Testis (tissue), 3 donors: ENCODE results near the gene ADAMTS5. TPM values are rescaled to one million over a fixed set of nuclear protein-coding genes. Genes with fewer than 3 reads are reported as not detected.

ENCODE experiments used
- DNase-seq: peaks from one replicate; pipeline ENCODE4 v3.0.0-alpha.2; 2019
- H3K27ac ChIP-seq, 2 donors: fragments of 200-600 bp; sonication (generic); one replicate each; pipeline ENCODE4 v1.5.1; 2019
- H3K27me3 ChIP-seq: fragments of 200-600 bp; sonication (generic); one replicate; pipeline ENCODE4 v1.5.1; 2019
- H3K36me3 ChIP-seq: fragments of 200-600 bp; sonication (generic); one replicate; pipeline ENCODE4 v1.5.1; 2017; ENCODE audit warnings: low read depth; ENCODE audit errors: missing control alignments
- H3K4me1 ChIP-seq: fragments of 200-600 bp; sonication (generic); one replicate; pipeline ENCODE4 v1.5.1; 2019
- H3K4me3 ChIP-seq, 2 donors: fragments of 200-600 bp; sonication (generic); one replicate each; pipeline ENCODE4 v1.5.1; 2017 to 2019
- H3K9me3 ChIP-seq: fragments of 200-600 bp; sonication (generic); one replicate; pipeline ENCODE4 v1.5.1; 2017
- CTCF ChIP-seq, 3 experiments: fragments of 450-650 bp in 2 of 3; fragments of 200-600 bp in 1 of 3; sonication (generic) in 1 of 3; IDR thresholded peaks; one replicate each; pipeline ENCODE4 v1.5.1; 2016 to 2019; ENCODE audit warnings: antibody characterized with exemption in 3 of 3, mild to moderate bottlenecking in 2 of 3, moderate library complexity in 1 of 3
- POLR2A ChIP-seq: fragments of 450-650 bp; IDR thresholded peaks from one replicate; pipeline ENCODE4 v1.6.1; 2017; ENCODE audit warnings: antibody characterized with exemption, mild to moderate bottlenecking, moderate library complexity
- whole genome bisulfite sequencing, 2 donors: methylation state at CpG; one replicate each; pipeline ENCODE4 v1.1.5; 2018; 5-methylcytosine and 5-hydroxymethylcytosine counted together
- intact Hi-C: fragments of 100-400 bp; cut with DNase I; formaldehyde crosslinking; loops from one replicate; pipeline ENCODE4 v1.15.1; 2023; ENCODE audit warnings: low total_unique reads
- polyA plus RNA-seq: library from polyadenylated mRNA; stranded (reverse); fragments of 350-450 nt; fragmentation: Illumina TruSeq; extraction: RNeasy Lipid Tissue Mini Kit (QIAGEN cat#74804); gene quantifications from one replicate; pipeline ENCODE4 v1.2.3, GENCODE V29; 2014; ENCODE audit warnings: low read depth, low replicate concordance; ENCODE audit not compliant: insufficient read depth
- total RNA-seq, 2 donors: library from RNA; depleted of rRNA; stranded (reverse); fragments of >200 nt; gene quantifications; one replicate each; pipeline ENCODE4 v1.2.3, GENCODE V29; 2016

Gene ADAMTS5
- total and polyA plus RNA-seq, 3 donors from 2014 or later, result 1.9 to 3.7 (median 2.6) TPM

- no peak overlapping the region for H3K27ac ChIP-seq
- whole genome bisulfite sequencing, 2 donors, result 36 to 45% methylated on average over 9 of the region's 9 CpGs
- H3K9me3 ChIP-seq, result no peaks in the 10 kb centered on the region
- DNase-seq, result no peak
- no peaks in the 10 kb centered on the region for H3K27me3 ChIP-seq
- H3K36me3 ChIP-seq, result no peaks in the 10 kb centered on the region
- no peaks in the 10 kb centered on the region for H3K4me1 ChIP-seq
- intact Hi-C loops, result no loop called here
- no peak overlapping the region for H3K4me3 ChIP-seq
- TF ChIP-seq CTCF (IDR thresholded peaks at IDR 0.05) (no peak), POLR2A (no peak)
These were observed 14.4 kb downstream of the ADAMTS5 start for GRCh38 chr21:26952374-26953066.

- Histone ChIP-seq H3K27me3 (no peaks in the 10 kb centered on the region), H3K9me3 (no peaks in the 10 kb centered on the region), H3K27ac (no peak overlapping the region), H3K4me1 (no peaks in the 10 kb centered on the region), H3K4me3 (no peak overlapping the region), H3K36me3 (no peaks in the 10 kb centered on the region)
- no peak for DNase-seq
- 89 to 92% methylated on average over 4 of the region's 4 CpGs for WGBS, 2 donors
- TF ChIP-seq POLR2A (no peak), CTCF (IDR thresholded peaks at IDR 0.05) (no peak)
- intact Hi-C loops, result no loop called here
These were observed 17.1 kb downstream of the ADAMTS5 start for GRCh38 chr21:26949830-26950229.

- intact Hi-C loops, result no loop called here
- TF ChIP-seq POLR2A, result no peak
- TF ChIP-seq CTCF (IDR thresholded peaks at IDR 0.05), result no peak
- WGBS, 2 donors, result 70 to 75% methylated on average over 2 of the region's 2 CpGs
- no peaks in the 10 kb centered on the region for H3K4me1 ChIP-seq
- no peak overlapping the region for H3K27ac ChIP-seq
- no peak overlapping the region for H3K4me3 ChIP-seq
- DNase-seq, result no peak
- H3K36me3 ChIP-seq, result no peaks in the 10 kb centered on the region
- H3K27me3 ChIP-seq, result no peaks in the 10 kb centered on the region
- H3K9me3 ChIP-seq, result no peaks in the 10 kb centered on the region
These were observed 18.7 kb downstream of the ADAMTS5 start for GRCh38 chr21:26948194-26948593.

GRCh38 chr21:26946744-26947446, 20.0 kb downstream of the ADAMTS5 start:
- H3K27ac ChIP-seq, result no peak overlapping the region
- H3K4me1 ChIP-seq, result no peaks in the 10 kb centered on the region
- no peaks in the 10 kb centered on the region for H3K36me3 ChIP-seq
- H3K4me3 ChIP-seq, result no peak overlapping the region
- 69 to 75% methylated on average over 6 of the region's 6 CpGs for WGBS, 2 donors
- TF ChIP-seq POLR2A, result no peak
- no peak for TF ChIP-seq CTCF (IDR thresholded peaks at IDR 0.05)
- H3K9me3 ChIP-seq, result no peaks in the 10 kb centered on the region
- DNase-seq, result no peak
- H3K27me3 ChIP-seq, result no peaks in the 10 kb centered on the region
- intact Hi-C loops, result no loop called here
